Neural progenitor cell (in vitro differentiated cells): ENCODE data around the gene NCK1. TPM values are rescaled to one million over a fixed set of nuclear protein-coding genes. Genes with fewer than 3 reads are reported as not detected.

Experiments used
- DNase-seq: peaks from one replicate; pipeline ENCODE4 v3.0.0-alpha.2; 2016; ENCODE audit warnings: low spot score
- H2AFZ ChIP-seq: fragments of 200-600 bp; sonication (generic); replicated peaks from 2 replicates; pipeline ENCODE4 v1.6.1; 2016; ENCODE audit warnings: antibody characterized with exemption
- H3F3A ChIP-seq: fragments of 200-600 bp; sonication (generic); 2 replicates; pipeline ENCODE4 v1.6.1; 2016; ENCODE audit warnings: antibody characterized with exemption, low read depth
- H3K27ac ChIP-seq: fragments of 200-600 bp; sonication (generic); 2 replicates; pipeline ENCODE4 v1.5.1; 2016; ENCODE audit warnings: mild to moderate bottlenecking
- H3K27me3 ChIP-seq: fragments of 200-600 bp; sonication (generic); 2 replicates; pipeline ENCODE4 v1.6.1; 2016; ENCODE audit warnings: mild to moderate bottlenecking, moderate library complexity
- H3K36me3 ChIP-seq: fragments of 200-600 bp; sonication (generic); 2 replicates; pipeline ENCODE4 v1.5.1; 2016
- H3K4me1 ChIP-seq: fragments of 200-600 bp; sonication (generic); 2 replicates; pipeline ENCODE4 v1.6.1; 2016; ENCODE audit warnings: mixed run types
- H3K4me2 ChIP-seq: fragments of 200-600 bp; sonication (generic); 2 replicates; pipeline ENCODE4 v1.6.1; 2016
- H3K4me3 ChIP-seq: fragments of 200-600 bp; sonication (generic); 2 replicates; pipeline ENCODE4 v1.5.1; 2016
- H3K79me2 ChIP-seq: fragments of 200-600 bp; sonication (generic); 2 replicates; pipeline ENCODE4 v1.6.1; 2016; ENCODE audit warnings: low read depth
- H3K9ac ChIP-seq: fragments of 200-600 bp; sonication (generic); 2 replicates; pipeline ENCODE4 v1.6.1; 2016
- H3K9me3 ChIP-seq: fragments of 200-600 bp; sonication (generic); 2 replicates; pipeline ENCODE4 v1.5.1; 2016; ENCODE audit warnings: low read depth
- H4K20me1 ChIP-seq: fragments of 200-600 bp; sonication (generic); 2 replicates; pipeline ENCODE4 v1.6.1; 2016; ENCODE audit warnings: low read depth
- H3K27ac Mint-ChIP-seq: 3 replicates; pipeline ENCODE4 v1.8.0; 2021; ENCODE audit warnings: mixed read lengths
- H3K27me3 Mint-ChIP-seq: 2 replicates; pipeline ENCODE4 v1.8.0; 2022; ENCODE audit warnings: low read depth, mild to moderate bottlenecking, inconsistent platforms, moderate library complexity, mixed read lengths; ENCODE audit not compliant: insufficient read depth
- H3K36me3 Mint-ChIP-seq: 3 replicates; pipeline ENCODE4 v1.8.0; 2021; ENCODE audit warnings: mixed read lengths
- H3K4me1 Mint-ChIP-seq: 3 replicates; pipeline ENCODE4 v1.8.0; 2021; ENCODE audit warnings: mixed read lengths
- H3K4me3 Mint-ChIP-seq: 3 replicates; pipeline ENCODE4 v1.8.0; 2021; ENCODE audit warnings: mild to moderate bottlenecking, moderate library complexity, mixed read lengths
- H3K9me3 Mint-ChIP-seq: 3 replicates; pipeline ENCODE4 v1.8.0; 2020; ENCODE audit warnings: mixed read lengths
- EZH2 ChIP-seq: fragments of 200-600 bp; sonication (generic); IDR thresholded peaks from 2 replicates; pipeline ENCODE4 v1.6.1; 2017; ENCODE audit warnings: antibody characterized with exemption, mild to moderate bottlenecking, moderate library complexity
- EZH2phosphoT487 ChIP-seq: fragments of 200-600 bp; sonication (generic); IDR thresholded peaks from 2 replicates; pipeline ENCODE4 v1.6.1; 2017; ENCODE audit warnings: antibody characterized with exemption
- total RNA-seq: library from RNA; depleted of rRNA; stranded (reverse); fragments of >200 nt; gene quantifications from 2 replicates; pipeline ENCODE4 v1.2.3, GENCODE V29; 2015; ENCODE audit warnings: low replicate concordance
- TF ChIP-seq, protein P1 (sequence below): fragments of 200-600 bp; sonication (generic); IDR thresholded peaks from 2 replicates; pipeline ENCODE4 v1.5.1; 2017; ENCODE audit warnings: antibody characterized with exemption, mild to moderate bottlenecking

NCK1 gene
- total RNA-seq, 1 donor from 2014 or later: 46.5 TPM

DNA sequence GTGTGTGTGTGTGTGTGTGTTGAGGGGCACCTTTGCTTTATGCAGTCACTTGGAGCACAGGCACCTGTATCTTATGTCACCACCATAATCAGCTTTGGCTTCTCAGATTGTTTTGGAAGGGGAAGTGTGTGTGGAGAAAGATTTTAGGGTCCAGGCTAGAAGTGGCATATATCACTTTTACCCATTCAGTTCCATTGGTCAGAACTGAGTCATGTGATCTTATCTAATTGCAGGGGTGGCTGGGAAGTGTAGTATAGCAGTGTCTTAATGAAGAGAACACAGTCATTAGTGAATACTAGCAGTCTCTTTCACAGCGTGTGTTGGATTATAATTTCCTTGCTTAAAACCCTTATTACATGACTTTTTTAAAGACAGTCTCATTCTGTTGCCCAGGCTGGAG lies 20.6 kb downstream of the NCK1 start:
- peaks cover 17% of the 10 kb centered on the region for H4K20me1 ChIP-seq
- H3K9me3 ChIP-seq: no peaks in the 10 kb centered on the region
- H3K27ac ChIP-seq: no peak overlapping the region
- no peak overlapping the region for H2AFZ ChIP-seq
- TF ChIP-seq, protein P1, sequence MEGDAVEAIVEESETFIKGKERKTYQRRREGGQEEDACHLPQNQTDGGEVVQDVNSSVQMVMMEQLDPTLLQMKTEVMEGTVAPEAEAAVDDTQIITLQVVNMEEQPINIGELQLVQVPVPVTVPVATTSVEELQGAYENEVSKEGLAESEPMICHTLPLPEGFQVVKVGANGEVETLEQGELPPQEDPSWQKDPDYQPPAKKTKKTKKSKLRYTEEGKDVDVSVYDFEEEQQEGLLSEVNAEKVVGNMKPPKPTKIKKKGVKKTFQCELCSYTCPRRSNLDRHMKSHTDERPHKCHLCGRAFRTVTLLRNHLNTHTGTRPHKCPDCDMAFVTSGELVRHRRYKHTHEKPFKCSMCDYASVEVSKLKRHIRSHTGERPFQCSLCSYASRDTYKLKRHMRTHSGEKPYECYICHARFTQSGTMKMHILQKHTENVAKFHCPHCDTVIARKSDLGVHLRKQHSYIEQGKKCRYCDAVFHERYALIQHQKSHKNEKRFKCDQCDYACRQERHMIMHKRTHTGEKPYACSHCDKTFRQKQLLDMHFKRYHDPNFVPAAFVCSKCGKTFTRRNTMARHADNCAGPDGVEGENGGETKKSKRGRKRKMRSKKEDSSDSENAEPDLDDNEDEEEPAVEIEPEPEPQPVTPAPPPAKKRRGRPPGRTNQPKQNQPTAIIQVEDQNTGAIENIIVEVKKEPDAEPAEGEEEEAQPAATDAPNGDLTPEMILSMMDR: no peak
- TF ChIP-seq EZH2 (no peak), EZH2phosphoT487 (no peak)
- H3K4me3 Mint-ChIP-seq: no peak overlapping the region
- peaks cover 46% of the 10 kb centered on the region for H3K36me3 Mint-ChIP-seq
- no peaks in the 10 kb centered on the region for H3K4me1 Mint-ChIP-seq
- H3K79me2 ChIP-seq: peaks cover 100% of the 10 kb centered on the region
- H3K27ac Mint-ChIP-seq: no peak overlapping the region
- peaks cover 4% of the 10 kb centered on the region for H3K27me3 Mint-ChIP-seq
- no peak for DNase-seq
- no peak overlapping the region for H3K4me2 ChIP-seq
- peaks cover 47% of the 10 kb centered on the region for H3K9me3 Mint-ChIP-seq
- no peak overlapping the region for H3K4me3 ChIP-seq
- H3K27me3 ChIP-seq: no peaks in the 10 kb centered on the region
- H3K4me1 ChIP-seq: no peaks in the 10 kb centered on the region
- peaks cover 1% of the 10 kb centered on the region for H3K36me3 ChIP-seq
- H3F3A ChIP-seq: no peaks in the 10 kb centered on the region
- no peak overlapping the region for H3K9ac ChIP-seq

DNA sequence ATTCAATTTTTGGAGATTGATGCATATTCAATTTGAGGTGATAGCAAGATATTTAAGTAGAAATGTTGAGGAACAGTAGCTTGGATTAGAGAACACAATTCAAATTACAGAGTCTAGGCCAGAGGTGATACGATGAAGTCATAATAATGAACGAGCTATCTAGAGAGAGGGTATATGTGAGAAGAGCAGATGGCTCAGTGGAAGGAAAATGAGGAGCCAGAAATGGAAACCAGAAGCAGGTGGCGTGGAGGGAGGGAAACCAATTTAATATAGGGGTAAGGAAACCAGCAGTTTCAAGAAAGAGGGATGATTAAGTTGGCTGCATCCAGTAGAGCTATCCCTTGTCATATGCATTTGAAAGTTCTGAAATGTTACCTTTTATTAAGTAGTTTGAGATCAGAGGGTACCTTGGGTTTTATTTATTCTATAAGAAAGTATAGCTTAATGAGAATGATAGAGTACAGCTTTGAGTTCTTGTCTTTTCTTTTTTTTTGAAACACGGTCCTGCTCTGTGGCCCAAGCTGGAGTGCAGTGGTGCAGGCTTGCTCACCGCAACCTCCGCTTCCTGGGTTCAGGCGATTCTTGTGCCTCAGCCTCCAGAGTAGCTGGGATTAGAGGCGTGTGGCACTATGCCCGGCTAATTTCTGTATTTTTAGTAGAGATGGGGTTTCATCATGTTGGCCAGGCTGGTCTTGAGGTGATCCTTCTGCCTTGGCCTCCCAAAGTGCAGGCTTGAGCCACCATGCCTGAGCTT lies 22.1 kb downstream of the NCK1 start:
- H3K9ac ChIP-seq: no peak overlapping the region
- no peak overlapping the region for H3K27ac ChIP-seq
- DNase-seq: no peak
- no peaks in the 10 kb centered on the region for H3K4me1 Mint-ChIP-seq
- H3K9me3 Mint-ChIP-seq: peaks cover 39% of the 10 kb centered on the region
- H3K79me2 ChIP-seq: peaks cover 100% of the 10 kb centered on the region
- H3K4me3 ChIP-seq: no peak overlapping the region
- no peaks in the 10 kb centered on the region for H3K27me3 ChIP-seq
- H4K20me1 ChIP-seq: peaks cover 17% of the 10 kb centered on the region
- H3K4me3 Mint-ChIP-seq: no peak overlapping the region
- peaks cover 39% of the 10 kb centered on the region for H3K36me3 Mint-ChIP-seq
- H3K9me3 ChIP-seq: no peaks in the 10 kb centered on the region
- H3K27me3 Mint-ChIP-seq: peaks cover 2% of the 10 kb centered on the region
- H3K36me3 ChIP-seq: no peaks in the 10 kb centered on the region
- no peaks in the 10 kb centered on the region for H3K4me1 ChIP-seq
- H3K4me2 ChIP-seq: no peak overlapping the region
- no peak overlapping the region for H2AFZ ChIP-seq
- no peaks in the 10 kb centered on the region for H3F3A ChIP-seq
- TF ChIP-seq EZH2phosphoT487 (no peak), EZH2 (no peak)
- TF ChIP-seq, protein P1: no peak
- H3K27ac Mint-ChIP-seq: no peak overlapping the region

DNA sequence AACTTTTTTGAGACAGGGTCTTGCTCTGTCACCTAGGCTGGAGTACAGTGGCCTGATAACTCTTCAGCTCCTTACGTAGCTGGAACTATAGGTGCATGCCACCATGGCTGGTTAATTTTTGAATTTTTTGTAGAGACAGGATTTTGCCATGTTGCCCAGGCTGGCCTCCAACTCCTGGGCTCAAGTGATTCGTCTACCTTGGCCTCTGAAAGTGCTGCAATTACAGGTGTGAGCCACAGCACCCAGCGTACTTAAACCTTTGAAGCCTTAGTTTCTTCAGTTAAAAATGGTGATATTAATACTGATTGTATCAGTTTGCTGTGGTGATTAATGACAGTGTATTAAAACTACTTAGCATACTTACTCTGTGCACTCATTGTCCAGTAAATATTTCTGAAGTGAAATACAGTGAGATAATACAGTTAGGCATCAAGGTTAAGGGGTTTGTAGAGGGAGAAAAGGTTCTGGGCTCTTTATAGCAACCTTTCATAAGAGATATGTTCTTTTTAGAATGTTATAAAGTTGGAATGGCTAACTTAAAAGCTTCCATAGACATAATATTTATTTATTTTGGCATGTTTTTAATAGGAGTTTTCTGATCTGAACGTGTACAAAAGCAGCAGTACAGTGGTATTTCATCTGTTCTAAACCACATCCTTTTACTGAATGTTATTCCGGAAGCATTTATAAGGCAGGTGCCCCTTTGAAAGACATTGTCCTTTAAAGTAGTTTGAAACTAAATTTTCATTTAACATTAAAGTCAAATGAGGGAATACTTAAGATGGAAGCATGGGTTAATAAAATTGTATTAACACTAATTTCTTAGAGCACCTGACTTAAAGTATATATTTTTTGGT lies 23.6 kb downstream of the NCK1 start:
- H3K4me3 ChIP-seq: no peak overlapping the region
- no peak overlapping the region for H3K27ac ChIP-seq
- H3K27me3 ChIP-seq: no peaks in the 10 kb centered on the region
- H3F3A ChIP-seq: no peaks in the 10 kb centered on the region
- H3K4me1 Mint-ChIP-seq: no peaks in the 10 kb centered on the region
- TF ChIP-seq EZH2phosphoT487 (no peak), EZH2 (no peak)
- TF ChIP-seq, protein P1: no peak
- H3K4me2 ChIP-seq: no peak overlapping the region
- peaks cover 17% of the 10 kb centered on the region for H4K20me1 ChIP-seq
- H2AFZ ChIP-seq: no peak overlapping the region
- H3K9ac ChIP-seq: no peak overlapping the region
- H3K4me3 Mint-ChIP-seq: no peak overlapping the region
- no peaks in the 10 kb centered on the region for H3K36me3 ChIP-seq
- H3K36me3 Mint-ChIP-seq: peaks cover 43% of the 10 kb centered on the region
- no peak for DNase-seq
- H3K27ac Mint-ChIP-seq: no peak overlapping the region
- H3K79me2 ChIP-seq: peaks cover 95% of the 10 kb centered on the region
- peaks cover 39% of the 10 kb centered on the region for H3K9me3 Mint-ChIP-seq
- no peaks in the 10 kb centered on the region for H3K9me3 ChIP-seq
- no peaks in the 10 kb centered on the region for H3K4me1 ChIP-seq
- no peaks in the 10 kb centered on the region for H3K27me3 Mint-ChIP-seq
